Motor neuron (in vitro differentiated cells): ENCODE data around the gene HBP1. TPM values are rescaled to one million over a fixed set of nuclear protein-coding genes. Genes with fewer than 3 reads are reported as not detected.
A peak's percentile ranks its signal among the peaks of the same experiment; 100 is the strongest.
"Not testable (repeated sequence)": the region's sequence is repeated elsewhere in the genome, so short reads cannot be mapped to it uniquely, and the experiment has no call there.

Source experiments
- ATAC-seq, 8 experiments: fragments of 200-7000 bp; cut with Tn5 transposase; replicated peaks in 6 of 8; 2 replicates each; pipeline ENCODE4 v1.8.0; 2021; ENCODE audit warnings: mild to moderate bottlenecking in 8 of 8, moderate library complexity in 8 of 8
- H3K27ac ChIP-seq, 2 donors: fragments of 250-450 bp; sonication (Bioruptor Pico); 2 replicates each; pipeline ENCODE4 v1.9.0; 2021; ENCODE audit warnings: antibody characterized with exemption in 2 of 2, mild to moderate bottlenecking in 2 of 2, moderate library complexity in 1 of 2
- H3K4me1 ChIP-seq, 2 donors: fragments of 250-450 bp; sonication (Bioruptor Pico); replicated peaks in 1 of 2; 2 replicates each; pipeline ENCODE4 v1.6.1; 2021; ENCODE audit warnings: antibody characterized with exemption in 2 of 2, mild to moderate bottlenecking in 2 of 2, moderate library complexity in 1 of 2
- H3K4me3 ChIP-seq, 5 donors: fragments of 250-450 bp; sonication (Bioruptor Pico); 2 replicates each; pipeline ENCODE4 v1.9.0; 2021; ENCODE audit warnings: antibody characterized with exemption in 5 of 5, mild to moderate bottlenecking in 5 of 5, moderate library complexity in 4 of 5
- WGBS, 10 experiments: fragments of 450-650 bp; shearing (Covaris generic); methylation state at CpG; one replicate each; pipeline ENCODE4 v1.0.0; 2022; 5-methylcytosine and 5-hydroxymethylcytosine counted together
- in situ Hi-C, 9 experiments: fragments of 400-800 bp; cut with MboI; loops; one replicate each; pipeline ENCODE4 v1.15.0; 2021; ENCODE audit warnings: low sequenced_read_pairs in 9 of 9, low pct_unique_long_range_greater_than_20kb in 2 of 9; ENCODE audit not compliant: unreplicated experiment in 9 of 9
- total RNA-seq, 8 experiments: library from RNA; unstranded; fragments of 300-600 nt; gene quantifications; 2 replicates each; pipeline versions ENCODE4 v1.2.3 to v1.2.4, GENCODE V29; 2022

The HBP1 gene
- total RNA-seq, 8 experiments from 2014 or later = 30.4 to 101 (median 61.2) TPM

GRCh38 chr7:107145067-107145838, 23.6 kb upstream of the HBP1 start:
- 49 to 100% (median 83%) methylated on average over 1 to 4 of the region's 4 CpGs; no CpG with 5 or more reads in 1 of the 10 experiments for WGBS, 10 experiments
- ATAC-seq = no peak
- no peak overlapping the region for H3K4me3 ChIP-seq
- no peak overlapping the region for H3K27ac ChIP-seq
- in situ Hi-C loops = loop anchor here in 8 of 9 experiments (5.0 to 25.0 kb wide), 6 partner anchors 183 to 358 kb away; no protein-coding TSS in a partner anchor
- peaks cover 13 to 16% of the 10 kb centered on the region in 2 donors for H3K4me1 ChIP-seq

DNA sequence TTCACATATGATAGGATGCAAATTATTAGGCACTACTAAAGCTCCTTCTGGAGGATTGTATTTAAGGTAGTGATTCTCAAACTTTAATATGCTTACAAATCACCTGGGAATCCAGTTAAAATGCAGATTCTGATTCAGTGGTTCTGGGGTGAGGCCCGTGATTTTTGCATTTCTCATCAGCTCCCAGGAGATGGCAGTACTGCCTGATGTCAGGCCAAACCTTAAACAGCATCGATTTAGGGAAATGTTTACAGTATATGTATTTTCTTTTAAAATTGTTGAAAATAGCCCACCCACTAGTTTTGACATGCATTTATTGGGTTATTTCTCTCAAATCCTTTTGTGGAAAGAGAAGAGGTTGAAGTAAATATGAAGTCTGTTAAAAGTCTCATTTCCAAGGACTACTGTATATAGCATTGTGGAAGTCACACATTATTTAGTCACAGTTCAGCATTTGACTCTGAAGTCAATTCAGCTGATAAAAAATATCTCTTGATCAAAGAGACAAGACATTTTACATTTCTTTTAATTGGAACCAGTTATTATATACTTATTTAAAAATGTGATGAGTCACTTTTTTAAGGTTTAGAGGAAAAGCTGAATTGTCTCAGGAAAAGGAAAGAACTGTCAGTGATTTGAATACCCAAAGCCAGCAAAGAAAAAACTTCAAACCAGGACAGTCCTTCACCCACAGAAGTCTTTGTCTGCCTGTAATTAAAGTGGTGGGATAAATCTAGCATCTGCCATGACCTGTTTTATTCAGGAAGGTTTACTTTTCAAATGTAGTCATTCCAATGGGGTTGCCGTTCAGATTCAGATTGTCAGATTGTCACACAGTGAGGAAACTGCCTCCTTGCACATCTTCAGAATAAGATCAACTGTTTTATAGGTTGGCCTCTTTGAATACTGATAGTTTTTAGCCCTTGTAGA, 21.1 kb upstream of the HBP1 start:
- ATAC-seq = peak; percentile 73 to 88 (median 80)
- Histone ChIP-seq H3K27ac (no peak overlapping the region), H3K4me3 (no peak overlapping the region), H3K4me1 (peaks cover 14 to 16% of the 10 kb centered on the region in 2 donors)
- WGBS, 10 experiments = 0 to 33% (median 15%) methylated on average over 1 to 3 of the region's 3 CpGs; no CpG with 5 or more reads in 1 of the 10 experiments
- in situ Hi-C loops = loop anchor here in 8 of 9 experiments (5.0 to 25.0 kb wide), 6 partner anchors 185 to 360 kb away; no protein-coding TSS in a partner anchor

GRCh38 chr7:107148721-107149120, 20.1 kb upstream of the HBP1 start:
- Histone ChIP-seq H3K27ac (no peak overlapping the region), H3K4me3 (no peak overlapping the region), H3K4me1 (peaks cover 14 to 16% of the 10 kb centered on the region in 2 donors)
- no peak for ATAC-seq
- in situ Hi-C loops = loop anchor here in 8 of 9 experiments (5.0 to 25.0 kb wide), 6 partner anchors 186 to 361 kb away; no protein-coding TSS in a partner anchor
- 67 to 100% (median 100%) methylated on average over 1 to 2 of the region's 2 CpGs; no CpG with 5 or more reads in 1 of the 10 experiments for whole genome bisulfite sequencing, 10 experiments

DNA sequence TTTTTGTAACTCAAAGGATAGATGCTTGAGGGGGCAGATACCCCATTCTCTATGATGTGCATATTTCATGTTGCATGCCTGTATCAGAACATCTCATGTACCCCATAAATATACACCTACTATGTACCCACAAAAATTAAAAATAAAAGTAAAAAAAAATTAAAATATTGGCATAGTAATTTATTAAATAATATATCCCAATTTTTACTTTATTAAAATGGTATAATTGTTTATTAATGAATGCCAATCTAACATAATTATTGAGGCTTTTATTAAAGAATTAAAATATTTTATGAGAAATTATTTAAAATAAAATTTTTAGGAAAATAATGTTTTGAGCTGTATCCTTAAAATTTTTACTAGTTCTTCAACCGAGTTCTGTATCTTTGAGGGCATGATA, 18.9 kb upstream of the HBP1 start:
- in situ Hi-C loops = loop anchor here (5.0 to 25.0 kb wide), 7 partner anchors 188 to 363 kb away; no protein-coding TSS in a partner anchor

GRCh38 chr7:107150375-107151073, 18.3 kb upstream of the HBP1 start:
- peak in 7 of 8 experiments; percentile 51 to 84 (median 60) for ATAC-seq
- no peak overlapping the region for H3K4me3 ChIP-seq
- H3K27ac ChIP-seq = no peak overlapping the region
- H3K4me1 ChIP-seq = peaks cover 14 to 16% of the 10 kb centered on the region in 2 donors
- 2 to 36% (median 26%) methylated on average over 2 to 4 of the region's 4 CpGs for WGBS, 10 experiments
- in situ Hi-C loops = loop anchor here in 3 of 9 experiments (10.0 to 25.0 kb wide), 2 partner anchors 188 to 206 kb away; no protein-coding TSS in a partner anchor

More for the DNA sequence above, 18.9 kb upstream of the HBP1 start:
- Histone ChIP-seq H3K27ac (no peak overlapping the region), H3K4me3 (no peak overlapping the region), H3K4me1 (peaks cover 14 to 16% of the 10 kb centered on the region in 2 donors)
- WGBS, 10 experiments = 83 to 100% (median 100%) methylated on average over 1 of the region's 1 CpG; no CpG with 5 or more reads in 1 of the 10 experiments
- no peak for ATAC-seq

GRCh38 chr7:107151538-107151937, 17.3 kb upstream of the HBP1 start:
- WGBS, 10 experiments = 50 to 100% (median 89%) methylated on average over 1 to 6 of the region's 7 CpGs
- in situ Hi-C loops = loop anchor here in 3 of 9 experiments (10.0 to 25.0 kb wide), 2 partner anchors 189 to 207 kb away; no protein-coding TSS in a partner anchor
- no peak for ATAC-seq
- H3K4me1 ChIP-seq = peaks cover 13 to 14% of the 10 kb centered on the region in 2 donors
- H3K4me3 ChIP-seq = no peak overlapping the region
- no peak overlapping the region for H3K27ac ChIP-seq

- ATAC-seq = peak in 1 of 8 experiments; percentile 25
- H3K4me3 ChIP-seq = no peak overlapping the region
- no peak overlapping the region for H3K27ac ChIP-seq
- peaks cover 9 to 12% of the 10 kb centered on the region in 2 donors for H3K4me1 ChIP-seq
- 17 to 100% (median 60%) methylated on average over 1 to 4 of the region's 4 CpGs; no CpG with 5 or more reads in 2 of the 10 experiments for WGBS, 10 experiments
- in situ Hi-C loops = loop anchor here in 3 of 9 experiments (10.0 to 25.0 kb wide), 2 partner anchors 190 to 207 kb away; no protein-coding TSS in a partner anchor
These were observed 16.8 kb upstream of the HBP1 start for GRCh38 chr7:107152011-107152410.

DNA sequence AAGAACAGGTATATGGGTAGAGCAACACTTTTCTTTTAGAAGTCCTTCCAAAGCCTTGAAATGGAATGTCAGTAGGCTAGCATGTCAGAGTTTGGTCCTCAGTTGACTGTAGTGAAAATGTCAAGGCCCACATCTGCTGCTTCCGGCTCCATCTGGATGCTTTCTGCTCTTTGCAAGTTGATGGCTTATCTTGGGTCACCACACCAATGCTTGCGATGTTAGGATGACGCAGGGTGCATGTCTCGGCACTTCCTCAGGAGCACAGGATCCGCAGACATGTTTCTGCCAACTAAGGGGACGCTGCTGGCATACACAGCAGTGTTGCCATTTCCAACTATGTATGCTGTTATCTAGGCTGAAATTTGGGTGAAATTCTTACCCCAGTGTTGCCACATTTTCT, 14.0 kb upstream of the HBP1 start:
- ATAC-seq = no peak
- Histone ChIP-seq H3K4me1 (peaks cover 0 to 3% of the 10 kb centered on the region in 2 donors), H3K27ac (no peak overlapping the region), H3K4me3 (no peak overlapping the region)
- 93 to 100% (median 98%) methylated on average over 1 to 6 of the region's 6 CpGs; no CpG with 5 or more reads in 4 of the 10 experiments for WGBS, 10 experiments
- in situ Hi-C loops = loop anchor here in 3 of 9 experiments (10.0 to 25.0 kb wide), 2 partner anchors 193 to 210 kb away; no protein-coding TSS in a partner anchor

DNA sequence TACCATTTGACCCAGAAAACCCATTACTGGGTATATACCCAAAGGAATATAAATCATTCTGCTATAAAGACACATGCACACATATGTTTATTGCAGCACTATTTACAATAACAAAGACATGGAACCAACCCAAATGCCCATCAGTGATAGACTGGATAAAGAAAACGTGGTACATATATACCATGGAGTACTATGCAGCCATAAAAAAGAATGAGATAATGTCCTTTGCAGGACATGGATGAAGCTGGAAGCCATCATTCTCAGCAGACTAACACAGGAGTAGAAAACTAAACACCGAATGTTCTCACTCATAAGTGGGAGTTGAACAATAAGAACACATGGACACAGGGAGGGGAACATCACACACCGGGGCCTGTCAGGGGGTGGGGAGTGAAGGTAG, 13.1 kb upstream of the HBP1 start:
- WGBS, 10 experiments = 0 to 100% (median 80%) methylated on average over 1 to 2 of the region's 3 CpGs; no CpG with 5 or more reads in 1 of the 10 experiments
- in situ Hi-C loops = loop anchor here in 3 of 9 experiments (10.0 to 25.0 kb wide), 2 partner anchors 193 to 211 kb away; no protein-coding TSS in a partner anchor
- not testable (repeated sequence) for ATAC-seq, H3K27ac ChIP-seq, H3K4me3 ChIP-seq, H3K4me1 ChIP-seq

GRCh38 chr7:107157091-107157490, 11.7 kb upstream of the HBP1 start:
- WGBS, 10 experiments = 77 to 100% (median 91%) methylated on average over 1 to 7 of the region's 7 CpGs; no CpG with 5 or more reads in 2 of the 10 experiments
- H3K27ac ChIP-seq = no peak overlapping the region
- in situ Hi-C loops = loop anchor here in 3 of 9 experiments (10.0 to 25.0 kb wide), 2 partner anchors 195 to 212 kb away; no protein-coding TSS in a partner anchor
- no peak overlapping the region for H3K4me3 ChIP-seq
- no peaks in the 10 kb centered on the region for H3K4me1 ChIP-seq
- no peak for ATAC-seq

GRCh38 chr7:107158028-107158427, 10.8 kb upstream of the HBP1 start:
- Histone ChIP-seq H3K4me3 (no peak overlapping the region), H3K4me1 (no peaks in the 10 kb centered on the region), H3K27ac (no peak overlapping the region)
- in situ Hi-C loops = loop anchor here in 3 of 9 experiments (10.0 to 25.0 kb wide), 2 partner anchors 196 to 213 kb away; no protein-coding TSS in a partner anchor
- no peak for ATAC-seq
- 53 to 100% (median 91%) methylated on average over 2 of the region's 2 CpGs; no CpG with 5 or more reads in 1 of the 10 experiments for WGBS, 10 experiments
